HepG2 (cell line): ENCODE data around the gene DEFB124. TPM values are rescaled to one million over a fixed set of nuclear protein-coding genes. Genes with fewer than 3 reads are reported as not detected.

ENCODE experiments used
- ATAC-seq: fragments of 200-7000 bp; cut with Tn5 transposase; 3 replicates; pipeline ENCODE4 v1.9.1; 2020; ENCODE audit warnings: mild to moderate bottlenecking, moderate library complexity
- BruUV-seq: library from RNA; stranded (reverse); fragments of 400-500 nt; replicated peaks from 2 replicates; lab custom pipeline; 2021; lab: Mats Ljungman, UMichigan
- CTCF ChIA-PET: fragments of 300-600 bp; formaldehyde crosslinking; extraction: SDS; loops from one replicate; lab custom pipeline; 2021; ENCODE audit warnings: low total read pairs, inconsistent platforms, low intra/inter-chr PET ratio; lab: Yijun Ruan, JAX
- POLR2A ChIA-PET: fragments of 350-600 bp; sonication (Branson Sonifier 250); formaldehyde crosslinking; loops from one replicate; lab custom pipeline; 2020; ENCODE audit warnings: antibody characterized with exemption, inconsistent platforms; lab: Yijun Ruan, JAX
- DNase-seq: peaks from one replicate; pipeline ENCODE4 v3.0.0-alpha.2; 2015; ENCODE audit warnings: low spot score
- FAIRE-seq: peaks from 3 replicates; lab custom pipeline; 2011; peaks lifted over from hg19 to GRCh38; lab: Jason Lieb, UNC
- H2AFZ ChIP-seq: one replicate; pipeline ENCODE4 v1.6.1; 2011; ENCODE audit warnings: low read length, inconsistent platforms
- H3K27ac ChIP-seq: fragments of 300-600 bp; 3 replicates; pipeline ENCODE4 v1.8.0; 2011; ENCODE audit warnings: mixed run types, mild to moderate bottlenecking, mixed read lengths, low read length, inconsistent platforms; ENCODE audit not compliant: insufficient read depth; ENCODE audit errors: extremely low read length
- H3K27me3 ChIP-seq, 2 experiments: fragments of 200-600 bp in 1 of 2; 2 replicates in 1 of 2; 3 replicates in 1 of 2; pipeline versions ENCODE4 v1.6.0 to v1.8.0; 2011; ENCODE audit warnings: low read length in 2 of 2, mild to moderate bottlenecking in 2 of 2, moderate library complexity in 2 of 2, inconsistent platforms in 1 of 2; ENCODE audit not compliant: insufficient read depth in 2 of 2, control insufficient read depth in 1 of 2
- H3K36me3 ChIP-seq, 2 experiments: fragments of 200-600 bp in 1 of 2; replicated peaks in 1 of 2; 2 replicates in 1 of 2; 3 replicates in 1 of 2; pipeline versions ENCODE4 v1.5.1 to v1.8.0; 2011; ENCODE audit warnings: low read length in 2 of 2, inconsistent platforms in 1 of 2; ENCODE audit not compliant: insufficient read depth in 2 of 2, control insufficient read depth in 1 of 2
- H3K4me1 ChIP-seq: 2 replicates; pipeline ENCODE4 v1.5.1; 2012; ENCODE audit warnings: low read length, inconsistent platforms; ENCODE audit not compliant: insufficient read depth
- H3K4me2 ChIP-seq: 2 replicates; pipeline ENCODE4 v1.6.0; 2011; ENCODE audit warnings: low read depth, low read length, inconsistent platforms
- H3K4me3 ChIP-seq, 3 experiments: fragments of 200-600 bp in 1 of 3; sonication (generic), shearing (Covaris generic) in 1 of 3; replicated peaks in 1 of 3; 2 replicates each; pipeline ENCODE4 v1.5.1; 2011 to 2016; ENCODE audit warnings: low read length in 3 of 3, inconsistent platforms in 2 of 3, low read depth in 2 of 3, mild to moderate bottlenecking in 2 of 3, control low read depth in 1 of 3, mixed read lengths in 1 of 3; ENCODE audit not compliant: insufficient read depth in 1 of 3
- H3K79me2 ChIP-seq: one replicate; pipeline ENCODE4 v1.6.1; 2011; ENCODE audit warnings: low read length, inconsistent platforms; ENCODE audit not compliant: insufficient read depth
- H3K9ac ChIP-seq: 2 replicates; pipeline ENCODE4 v1.6.0; 2011; ENCODE audit warnings: mild to moderate bottlenecking, low read depth, low read length, inconsistent platforms; ENCODE audit not compliant: insufficient read depth
- H3K9me3 ChIP-seq: 2 replicates; pipeline ENCODE4 v1.5.1; 2012; ENCODE audit warnings: mild to moderate bottlenecking, low read length
- H4K20me1 ChIP-seq: 2 replicates; pipeline ENCODE4 v1.6.0; 2011; ENCODE audit warnings: inconsistent platforms, mild to moderate bottlenecking, low read length, moderate library complexity; ENCODE audit not compliant: insufficient read depth
- CCAR2 ChIP-seq: fragments of 200-400 bp; formaldehyde crosslinking; optimal IDR thresholded peaks from 2 replicates; pipeline ENCODE3; 2018; ENCODE audit warnings: low read depth, mild to moderate bottlenecking, low read length, moderate library complexity
- GLI4 ChIP-seq: sonication (generic); formaldehyde crosslinking; IDR thresholded peaks from 2 replicates; pipeline ENCODE4 v1.5.1; 2020; ENCODE audit warnings: missing genetic modification reagents, mild to moderate bottlenecking, moderate library complexity, borderline replicate concordance
- GPN1 ChIP-seq: sonication (generic); formaldehyde crosslinking; IDR thresholded peaks from 2 replicates; pipeline ENCODE4 v1.5.1; 2020; ENCODE audit warnings: missing genetic modification reagents, borderline replicate concordance
- HOXA7 ChIP-seq: sonication (generic); formaldehyde crosslinking; IDR thresholded peaks from 2 replicates; pipeline ENCODE4 v1.8.1; 2022; ENCODE audit warnings: mild to moderate bottlenecking, missing genetic modification reagents, moderate library complexity
- MZF1 ChIP-seq: sonication (generic); formaldehyde crosslinking; IDR thresholded peaks from 2 replicates; pipeline ENCODE4 v1.8.1; 2023; ENCODE audit warnings: mild to moderate bottlenecking, missing genetic modification reagents, borderline replicate concordance
- NKX3-1 ChIP-seq: sonication (generic); formaldehyde crosslinking; IDR thresholded peaks from 2 replicates; pipeline ENCODE4 v1.5.0; 2020; ENCODE audit warnings: missing genetic modification reagents
- PHF21A ChIP-seq: sonication (generic); formaldehyde crosslinking; IDR thresholded peaks from 2 replicates; pipeline ENCODE4 v1.5.0; 2020; ENCODE audit warnings: mild to moderate bottlenecking, missing genetic modification reagents
- PHF8 ChIP-seq: sonication (generic); formaldehyde crosslinking; IDR thresholded peaks from 2 replicates; pipeline ENCODE4 v1.5.0; 2020; ENCODE audit warnings: missing genetic modification reagents
- POLR2A ChIP-seq, 2 experiments: IDR thresholded peaks; 2 replicates each; pipeline ENCODE4 v1.6.1; 2011; ENCODE audit warnings: low read depth in 2 of 2, low read length in 2 of 2, mild to moderate bottlenecking in 1 of 2, moderate library complexity in 1 of 2; ENCODE audit not compliant: insufficient read depth in 1 of 2
- SALL2 ChIP-seq: sonication (generic); formaldehyde crosslinking; IDR thresholded peaks from 2 replicates; pipeline ENCODE4 v1.8.1; 2023; ENCODE audit warnings: mild to moderate bottlenecking, missing genetic modification reagents, inconsistent platforms
- ZBTB40 ChIP-seq, 2 experiments: fragments of 450-650 bp in 1 of 2; sonication (generic) in 1 of 2; formaldehyde crosslinking in 1 of 2; IDR thresholded peaks; 2 replicates each; pipeline versions ENCODE4 v1.6.1 to v1.8.0; 2016 to 2022; ENCODE audit warnings: antibody characterized with exemption in 1 of 2, mild to moderate bottlenecking in 1 of 2, missing genetic modification reagents in 1 of 2
- ZBTB44 ChIP-seq: sonication (generic); formaldehyde crosslinking; IDR thresholded peaks from 2 replicates; pipeline ENCODE4 v1.4.0; 2020; ENCODE audit warnings: missing genetic modification reagents
- ZNF367 ChIP-seq: sonication (generic); formaldehyde crosslinking; IDR thresholded peaks from 2 replicates; pipeline ENCODE4 v1.4.0; 2020; ENCODE audit warnings: missing genetic modification reagents, borderline replicate concordance
- ZNF564 ChIP-seq: sonication (generic); formaldehyde crosslinking; IDR thresholded peaks from 2 replicates; pipeline ENCODE4 v1.8.1; 2023; ENCODE audit warnings: mild to moderate bottlenecking, missing genetic modification reagents
- ZNF572 ChIP-seq: sonication (generic); formaldehyde crosslinking; IDR thresholded peaks from 2 replicates; pipeline ENCODE4 v1.5.1; 2020; ENCODE audit warnings: mild to moderate bottlenecking, missing genetic modification reagents
- WGBS: methylation state at CpG from one replicate; pipeline ENCODE4 v1.1.6; 2017; ENCODE audit warnings: low lambda C conversion rate; 5-methylcytosine and 5-hydroxymethylcytosine counted together
- in situ Hi-C: cut with HindIII; loops from 2 replicates; pipeline ENCODE4 v1.10.0; 2017; ENCODE audit warnings: low pct_unique_long_range_greater_than_20kb; ENCODE audit not compliant: extremely low pct_ligation_motif_present
- intact Hi-C: fragments of 100-400 bp; cut with micrococcal nuclease; formaldehyde crosslinking; loops from one replicate; pipeline ENCODE4 v1.10.0; 2022; ENCODE audit not compliant: unreplicated experiment
- polyA plus RNA-seq, 8 experiments: library from polyadenylated mRNA; depleted of rRNA in 3 of 8; stranded (reverse) in 7 of 8; unstranded in 1 of 8; fragments of >200 nt; fragmentation: Illumina TruSeq in 4 of 8; extraction: Trizol in 4 of 8; gene quantifications; 2 replicates each; pipeline versions ENCODE4 v1.2.1 to v1.2.3, GENCODE V29; 2011 to 2016; ENCODE audit warnings: low read depth in 4 of 8, missing spikeins in 1 of 8, mixed read lengths in 1 of 8; ENCODE audit not compliant: insufficient read depth in 1 of 8
- total RNA-seq, 5 experiments: library from RNA; depleted of rRNA; stranded (reverse); fragments of >200 nt; fragmentation: Illumina TruSeq; extraction: Trizol; gene quantifications; 2 replicates each; pipeline ENCODE4 v1.2.3, GENCODE V29; 2016; ENCODE audit warnings: low read depth in 1 of 5

Gene DEFB124
- total and polyA plus RNA-seq, 2 of the 13 experiments (the other 11 are each of a cell fraction or from before 2014, with no cell fraction given) = not detected

- 71% methylated on average over 3 of the region's 3 CpGs for WGBS
- H3K36me3 ChIP-seq = peaks cover 8 to 29% of the 10 kb centered on the region in 2 experiments; a peak in 4 of 5 replicates
- in situ Hi-C loops = no loop called here
- intact Hi-C loops = loop anchor here (10.0 kb wide), 1 partner anchor 99 kb away; no protein-coding TSS in a partner anchor
- DNase-seq = no peak
- peaks cover 56% of the 10 kb centered on the region for H3K79me2 ChIP-seq
- peak overlapping the region; percentile 95 for H3K4me2 ChIP-seq
- peak overlapping the region; percentile 75 for H3K27ac ChIP-seq
- peak overlapping the region; percentile 97 for H3K9ac ChIP-seq
- H3K4me1 ChIP-seq = peaks cover 52% of the 10 kb centered on the region
- no peak overlapping the region for H2AFZ ChIP-seq
- peak overlapping the region; percentile 83 to 96 (median 92) for H3K4me3 ChIP-seq
- CTCF ChIA-PET = no interaction called here
- ATAC-seq = no peak
- FAIRE-seq = no peak
- POLR2A ChIA-PET = interaction anchor here (0.9 kb wide), 1 partner anchor 32 kb away, joined by 3 read pairs; a partner anchor contains a TSS
- no TSS peak for BruUV-seq
- no peaks in the 10 kb centered on the region; a peak in 1 of 5 replicates for H3K27me3 ChIP-seq
- peaks cover 34% of the 10 kb centered on the region for H4K20me1 ChIP-seq
- no peaks in the 10 kb centered on the region for H3K9me3 ChIP-seq
- TF ChIP-seq POLR2A (IDR thresholded peaks at IDR 0.05; ENCODE audit: insufficient read depth in 1 of 2, low read depth in 2 of 2, low read length in 2 of 2) (no peak), GLI4 (CRISPR knock-in tag) (no peak), ZNF367 (CRISPR knock-in tag) (no peak), CCAR2 (peak; percentile 39), HOXA7 (no peak), GPN1 (no peak), PHF21A (no peak), ZNF572 (0 out of 2 replicates have a peak, but pooled peaks have one; percentile 72), PHF8 (CRISPR knock-in tag) (no peak), MZF1 (CRISPR knock-in tag) (no peak), ZNF564 (CRISPR knock-in tag) (no peak), NKX3-1 (no peak), ZBTB40 (IDR thresholded peaks at IDR 0.05) (no peak), ZBTB40 (CRISPR knock-in tag; IDR thresholded peaks at IDR 0.05) (0 out of 2 replicates have a peak, but pooled peaks have one; percentile 11), SALL2 (CRISPR knock-in tag) (0 out of 2 replicates have a peak, but pooled peaks have one; percentile 52), ZBTB44 (CRISPR knock-in tag) (no peak)
Observed at GRCh38 chr20:31515775-31516107, 40.8 kb upstream of the DEFB124 start.
